Stimulated activated CD4-positive, alpha-beta T cell treated with anti-CD3 and anti-CD28 coated beads, TNF-alpha, amount 100 ng/mL, for 24 hours (primary cell): ENCODE results near the gene MBP.

ENCODE experiments used
- DNase-seq, 3 experiments: peaks; one replicate each; pipeline ENCODE4 v3.0.0-alpha.2; 2020; ENCODE audit warnings: low read depth in 3 of 3

Gene MBP

DNA sequence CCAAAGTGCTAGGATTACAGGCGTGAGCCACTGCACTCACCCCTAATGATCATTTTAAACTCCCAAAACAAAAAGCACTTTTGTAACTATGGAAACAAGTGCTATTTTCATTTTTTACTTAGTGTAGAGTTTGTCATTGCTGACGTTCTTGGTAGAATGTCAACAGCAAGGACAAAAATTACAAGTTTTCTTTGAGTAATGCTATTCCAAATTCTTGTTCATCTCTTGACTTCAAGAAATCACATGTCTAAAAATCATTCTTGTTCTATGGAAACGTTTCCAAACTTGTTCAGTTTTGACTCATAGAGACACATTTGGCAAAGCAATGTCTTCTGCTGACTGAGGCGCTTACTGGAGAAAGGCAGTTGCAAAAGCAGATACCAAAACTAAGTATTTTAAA lies 82.6 kb downstream of the MBP start:
- DNase-seq, result no peak

DNA sequence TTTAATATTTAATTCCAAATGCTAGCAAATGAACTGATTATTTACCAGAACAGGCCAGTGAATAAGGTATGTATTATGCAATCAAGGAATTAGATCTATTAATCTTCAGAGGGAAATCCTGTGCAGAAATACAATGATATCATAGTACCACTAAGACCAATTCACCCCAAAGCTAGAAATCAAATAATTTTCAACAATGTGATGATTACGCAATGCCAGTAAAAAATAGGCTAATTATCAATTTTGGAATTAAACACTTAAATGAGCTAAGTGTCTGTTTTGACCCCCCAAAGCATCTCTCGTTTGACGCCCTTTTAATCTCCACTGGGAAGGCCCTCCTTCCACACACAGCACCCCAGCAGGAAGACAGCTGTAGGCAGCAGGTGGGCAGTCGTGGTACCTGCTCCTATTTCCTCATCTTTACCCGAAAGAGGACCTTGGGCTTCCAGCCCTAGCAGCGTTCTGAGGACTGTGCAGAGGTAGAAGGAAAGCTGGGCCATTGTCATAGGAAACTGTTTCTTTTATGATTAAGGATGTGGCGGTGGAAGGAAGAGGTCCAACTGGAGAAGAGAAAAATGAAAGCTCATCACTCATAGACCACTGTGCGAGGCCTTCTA lies 84.7 kb downstream of the MBP start:
- no peak for DNase-seq

DNA sequence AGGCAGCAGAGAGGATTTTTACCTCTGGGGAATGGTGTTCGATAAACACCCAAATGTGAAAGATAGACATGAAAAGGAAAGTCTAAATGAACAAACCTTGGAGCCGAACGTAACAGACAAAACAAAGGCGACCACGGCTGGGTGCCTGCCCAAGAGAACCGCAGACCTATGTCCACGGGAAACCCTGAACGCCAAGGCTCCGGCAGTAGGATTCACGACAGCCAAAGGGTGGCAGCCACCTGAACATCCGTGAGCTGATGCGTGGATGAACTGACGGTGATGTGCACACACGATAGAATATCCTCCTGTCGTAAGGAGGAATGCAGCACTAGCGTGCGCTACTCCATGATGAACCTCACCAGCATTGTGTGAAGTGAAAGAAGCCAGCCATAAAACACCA lies 85.6 kb downstream of the MBP start:
- no peak for DNase-seq

DNA sequence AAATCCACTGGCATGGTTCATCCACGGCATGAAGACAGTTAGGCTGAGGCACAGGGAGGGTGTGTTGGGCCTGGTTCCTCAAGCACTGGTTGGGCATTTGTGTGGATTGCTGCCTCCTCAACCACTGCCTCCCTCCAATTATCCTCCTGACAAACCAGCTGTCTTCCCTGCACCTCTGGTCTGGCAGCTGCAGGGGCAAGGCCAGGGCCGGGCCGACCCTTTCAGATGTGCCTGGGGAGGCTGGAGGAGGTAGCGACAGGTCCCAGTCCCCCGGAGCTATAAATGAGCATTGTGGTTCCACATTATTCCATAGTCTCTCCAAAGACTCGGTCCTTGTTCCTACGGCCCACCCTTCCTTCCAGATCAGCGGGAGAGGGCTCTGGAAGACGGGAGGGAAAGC lies 86.2 kb downstream of the MBP start:
- no peak for DNase-seq

DNA sequence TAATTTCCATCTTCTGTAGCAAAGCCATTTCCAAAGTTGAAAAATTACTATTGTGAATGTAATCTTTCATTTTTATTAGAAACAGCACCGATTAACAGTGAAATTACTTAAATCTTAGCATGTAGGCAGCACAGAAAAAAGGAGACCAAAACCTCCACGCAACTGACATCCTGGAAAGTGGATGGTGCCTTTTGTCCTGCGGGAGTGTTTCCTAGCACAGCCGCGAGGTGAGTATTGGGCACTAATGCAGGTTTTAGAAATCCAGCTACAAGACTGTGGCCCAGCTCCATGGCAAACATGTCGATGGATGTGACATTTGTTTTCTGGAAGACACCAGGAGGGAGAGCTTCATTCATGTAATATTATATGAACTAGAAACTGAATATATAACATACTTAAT lies 86.9 kb downstream of the MBP start:
- no peak for DNase-seq

DNA sequence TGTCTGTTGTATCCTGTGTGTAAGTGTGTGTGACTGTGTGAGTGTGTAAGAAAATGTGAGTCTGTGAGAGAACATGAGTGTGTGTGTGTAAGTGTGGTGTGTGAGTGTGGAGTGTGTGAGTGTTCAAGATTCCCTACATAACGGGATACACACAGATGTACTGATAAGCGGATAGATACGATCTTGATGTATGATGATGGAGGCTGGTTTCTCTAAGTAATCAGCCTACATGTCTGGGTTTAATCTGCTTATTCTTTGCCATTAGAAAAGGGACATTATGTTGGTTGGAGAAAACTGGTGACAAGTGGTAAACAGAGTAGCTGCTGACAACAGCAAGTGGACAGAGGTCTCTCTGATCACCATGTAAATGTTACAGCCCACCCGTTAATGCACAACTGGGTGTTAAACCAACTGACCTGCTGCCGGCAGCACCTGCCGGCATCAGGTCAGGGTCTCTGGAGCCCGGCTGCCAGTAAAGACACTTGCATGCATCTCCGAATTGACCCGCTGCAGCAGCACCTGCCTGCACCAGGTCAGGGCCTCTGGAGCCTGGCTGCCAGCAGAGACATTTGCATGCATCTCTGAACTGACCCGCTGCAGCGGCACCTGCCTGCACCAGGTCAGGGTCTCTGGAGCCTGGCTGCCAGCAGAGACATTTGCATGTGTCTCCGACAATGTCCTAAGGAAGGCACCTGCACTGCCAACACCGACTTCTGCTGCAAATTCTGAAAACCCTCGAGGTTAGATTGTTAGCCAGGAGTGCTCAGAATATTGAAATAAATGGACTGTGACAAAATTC lies 87.5 kb downstream of the MBP start:
- no peak for DNase-seq

DNA sequence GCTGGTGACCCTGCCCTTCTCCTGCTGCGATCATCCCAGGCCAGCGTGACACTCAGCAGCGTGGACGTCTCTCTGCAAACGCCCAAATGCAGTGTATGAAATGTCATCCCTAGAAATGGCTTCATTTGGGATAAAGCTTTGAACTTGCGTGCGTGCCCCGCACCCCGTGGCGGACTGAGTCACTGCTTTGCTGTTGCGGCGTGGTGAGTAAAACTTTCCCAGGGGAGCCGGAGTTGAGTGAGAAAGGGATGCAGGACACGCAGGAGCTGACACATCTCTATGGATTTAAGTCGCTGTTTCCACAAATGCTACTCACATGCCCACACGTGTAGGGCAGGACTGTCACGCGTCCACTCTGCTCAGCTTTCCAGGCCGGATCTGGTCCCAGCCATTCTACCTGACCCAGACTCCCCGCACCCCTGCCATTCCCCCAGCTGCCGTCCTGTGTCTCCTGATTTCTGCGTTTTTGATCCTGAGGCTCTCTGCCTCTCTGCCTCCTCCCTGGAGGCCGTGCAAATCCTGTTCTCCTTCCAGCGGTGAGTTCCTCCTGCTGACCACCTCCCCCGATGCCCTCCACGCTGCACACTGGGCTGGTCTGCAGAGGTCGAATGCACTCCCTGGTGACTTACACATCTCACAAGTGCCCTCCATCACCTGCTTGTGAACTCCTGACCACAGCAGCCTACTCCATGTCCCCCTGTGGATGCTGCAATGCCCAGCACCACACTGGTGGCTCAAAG lies 88.9 kb downstream of the MBP start:
- no peak for DNase-seq

DNA sequence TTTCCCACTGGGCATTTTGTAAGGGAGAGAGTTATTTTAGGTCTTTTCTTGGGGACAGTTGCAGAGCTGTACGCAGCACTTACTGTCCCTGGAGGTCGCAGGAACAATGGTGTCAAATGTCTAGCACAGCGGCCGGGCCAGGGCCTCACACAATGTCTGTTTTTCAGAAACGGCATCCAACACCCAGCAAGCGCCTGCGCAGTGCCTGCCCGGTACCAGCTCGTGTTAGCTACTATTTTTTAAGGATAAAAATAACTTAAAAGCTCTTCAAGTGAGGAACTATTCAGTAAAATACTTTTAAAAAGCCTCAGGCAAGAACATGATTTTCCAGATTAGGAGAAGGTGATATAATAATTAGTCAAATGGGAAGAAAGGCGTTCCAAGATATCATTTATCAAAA lies 90.0 kb downstream of the MBP start:
- no peak for DNase-seq

DNA sequence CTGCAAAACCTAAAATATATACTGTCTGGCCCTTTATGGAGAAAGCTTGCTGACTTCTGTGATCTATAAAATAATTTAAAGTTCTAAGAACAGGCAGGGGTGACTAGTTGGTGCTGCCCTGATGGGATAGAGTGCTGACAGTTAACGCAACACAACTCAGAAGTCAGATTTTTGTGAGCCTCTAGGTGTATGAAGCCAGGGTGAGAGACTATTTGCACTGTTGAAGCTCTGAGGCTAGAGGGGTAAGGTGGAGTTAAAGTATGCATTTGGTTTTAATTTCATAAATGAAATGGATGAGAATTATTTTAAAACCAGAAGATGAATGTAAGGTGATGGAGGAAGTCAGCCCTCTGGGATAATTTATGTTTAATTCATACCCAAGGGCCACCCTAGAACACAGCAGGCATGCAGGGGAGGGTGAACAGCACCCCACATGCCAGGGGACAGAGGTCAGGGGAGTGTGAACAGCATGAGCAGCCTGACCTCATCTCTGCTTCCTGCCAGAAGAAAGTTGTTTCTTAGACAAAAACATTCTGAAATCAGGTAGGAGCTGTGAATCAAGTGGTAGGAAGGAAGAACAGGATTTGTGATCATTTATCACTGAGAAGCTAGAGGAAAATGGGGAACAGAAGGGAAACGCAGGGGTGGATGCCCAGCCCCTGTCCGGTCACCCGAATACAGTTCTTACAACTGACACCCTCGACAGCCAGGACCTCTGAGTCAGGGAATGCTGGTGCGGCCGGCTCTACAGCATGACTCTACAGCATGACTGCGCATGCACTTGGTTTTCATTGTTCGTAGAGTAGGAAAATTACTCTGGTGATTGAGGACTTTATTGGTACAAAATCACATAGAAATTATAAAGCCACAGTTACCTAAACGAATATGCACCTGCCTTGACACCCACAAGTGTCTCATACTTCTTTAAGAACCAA lies 93.1 kb downstream of the MBP start:
- DNase-seq, result no peak

DNA sequence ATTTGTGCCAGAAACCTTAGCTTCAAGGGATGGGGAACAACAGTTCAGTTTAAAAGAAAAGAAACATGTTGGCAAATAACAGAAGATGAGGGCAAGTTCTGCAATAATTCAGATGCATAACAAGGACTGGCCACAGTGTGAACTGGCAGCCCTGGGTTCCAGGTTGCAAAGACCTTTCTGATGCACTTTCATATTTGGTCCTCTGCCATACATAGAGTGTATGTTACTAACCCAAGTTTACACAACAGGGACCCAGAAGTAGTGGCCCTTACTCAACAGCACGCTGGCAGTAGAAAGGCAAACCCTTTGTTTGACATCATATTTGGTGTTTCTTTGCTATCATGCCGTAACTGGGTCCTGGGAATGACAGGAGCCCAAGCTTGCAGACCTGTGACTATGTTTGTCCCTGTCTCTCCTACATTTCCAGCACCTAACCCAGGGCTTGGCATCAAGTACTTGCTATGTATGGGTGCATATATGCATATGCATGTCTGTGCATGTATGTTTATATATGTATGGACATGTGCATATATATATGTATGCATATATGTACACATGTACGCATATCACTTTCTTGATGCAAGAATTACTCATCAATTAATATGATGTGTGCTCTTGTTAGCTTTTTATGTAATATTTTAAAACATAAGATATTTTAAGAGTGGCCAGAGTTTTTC lies 94.3 kb downstream of the MBP start:
- no peak for DNase-seq

DNA sequence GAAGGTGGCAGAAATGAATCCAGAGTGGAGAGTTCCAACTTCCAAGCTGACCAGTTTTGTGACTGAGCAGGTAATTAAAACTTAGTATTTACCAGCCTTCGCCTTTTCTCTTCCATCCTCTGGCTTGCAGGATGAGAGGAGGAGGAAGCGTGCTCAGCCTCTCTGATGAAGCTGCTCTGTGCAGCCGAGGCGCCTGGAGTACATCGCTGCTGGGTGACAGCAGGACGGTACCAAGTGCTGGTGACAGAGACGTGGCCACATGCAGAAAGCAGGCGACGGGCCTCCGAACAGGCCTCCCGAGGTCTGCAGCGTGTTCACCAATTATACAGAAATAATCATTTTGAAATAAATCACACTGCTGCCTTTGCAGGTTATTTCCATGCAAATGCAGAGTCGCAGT lies 95.0 kb downstream of the MBP start:
- no peak for DNase-seq

DNA sequence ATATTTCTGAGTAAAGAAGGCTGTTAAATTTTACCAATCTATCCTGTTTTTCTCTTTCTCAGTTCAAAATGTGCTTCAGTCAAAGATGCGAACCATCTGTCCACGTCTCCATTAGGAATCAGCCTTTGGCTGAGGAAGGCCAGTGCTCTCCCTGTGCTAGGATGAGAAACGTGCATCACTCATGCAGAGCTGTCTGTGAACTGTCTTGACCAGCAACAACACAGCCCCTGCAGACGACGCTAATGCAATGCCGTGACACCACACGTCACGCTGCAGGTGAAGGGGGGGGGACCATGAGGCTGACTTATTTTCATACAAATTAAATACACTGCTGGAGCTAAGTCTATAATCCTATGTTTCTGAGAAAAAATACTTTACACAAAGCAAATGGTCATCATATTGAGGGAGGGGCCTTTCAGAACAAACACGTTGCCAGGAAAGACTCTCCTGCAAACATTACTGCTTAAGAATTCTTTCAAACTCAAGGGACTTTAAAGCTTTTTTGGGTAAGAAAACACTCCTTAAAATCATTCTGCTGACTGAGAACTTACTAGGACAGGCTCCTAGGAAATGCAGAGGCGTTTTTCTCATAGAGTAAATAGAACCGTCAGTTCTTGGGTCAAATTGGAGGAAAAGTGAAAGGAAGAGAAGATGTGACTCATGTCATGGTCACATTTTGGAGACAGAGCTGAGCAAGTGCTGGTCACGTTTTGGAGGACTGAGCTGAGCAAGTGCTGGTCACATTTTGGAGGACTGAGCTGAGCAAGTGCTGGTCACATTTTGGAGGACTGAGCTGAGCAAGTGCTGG lies 97.0 kb downstream of the MBP start:
- DNase-seq, result no peak

DNA sequence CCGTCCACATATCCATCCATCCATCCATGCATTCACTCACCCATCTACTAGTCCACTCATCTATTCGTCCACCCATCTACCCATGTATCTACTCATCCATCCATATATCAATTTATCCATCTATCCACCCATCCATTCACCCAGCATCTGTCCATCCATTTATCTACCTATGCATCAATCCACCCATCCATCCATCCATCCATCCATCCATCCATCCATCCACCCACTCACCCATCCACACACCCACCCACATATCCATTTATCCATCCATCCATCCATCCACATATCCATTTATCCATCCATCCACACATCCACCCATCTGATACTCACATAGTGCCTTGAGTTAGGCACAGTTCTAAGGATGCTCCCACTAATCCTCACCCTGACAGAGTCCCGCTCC lies 99.0 kb downstream of the MBP start:
- DNase-seq, result no peak

DNA sequence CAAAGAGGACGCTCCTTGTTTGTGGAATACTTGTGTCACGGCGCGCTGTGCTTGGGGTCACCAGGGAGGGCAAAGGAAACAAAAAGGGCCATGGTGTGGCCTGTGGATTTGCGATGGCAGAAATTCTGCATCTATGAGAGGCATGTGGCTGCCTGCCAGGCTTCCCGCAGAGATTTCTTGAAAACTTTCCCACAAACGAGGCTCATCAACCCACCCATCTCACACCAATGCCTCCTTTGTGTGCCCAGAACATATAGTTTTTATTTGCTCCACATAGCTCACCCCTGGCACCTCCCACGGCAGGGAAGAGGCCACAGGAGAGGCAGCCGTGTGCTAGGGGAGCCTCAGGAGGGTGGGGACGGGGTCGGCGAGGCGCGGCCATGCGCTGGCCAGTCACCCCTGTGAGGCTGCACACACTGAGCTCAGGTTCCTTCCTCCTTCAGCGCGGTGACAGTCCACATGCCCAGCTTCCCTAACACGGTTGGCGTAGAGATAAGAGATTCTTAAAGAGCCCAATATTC lies 100.3 kb downstream of the MBP start:
- DNase-seq, result no peak

DNA sequence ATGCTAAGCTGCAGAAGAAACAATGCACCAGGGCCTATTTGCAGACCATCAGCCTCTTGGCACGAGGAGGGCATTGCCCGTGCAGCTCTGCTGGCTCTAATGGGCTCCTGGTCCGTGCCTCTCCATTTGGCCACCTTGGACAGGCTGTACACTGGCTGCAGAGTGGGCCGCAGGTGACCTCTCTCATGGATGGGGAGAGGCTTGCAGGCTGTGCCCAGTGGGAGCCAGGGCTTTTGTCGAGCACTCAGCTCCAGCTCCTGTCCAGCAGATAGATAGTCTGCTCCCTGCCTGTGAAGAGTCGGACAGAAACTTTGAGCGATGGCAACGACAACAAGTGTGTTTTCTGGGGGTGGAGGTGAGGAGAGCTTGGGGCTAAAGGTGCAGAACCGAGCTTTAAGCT lies 100.9 kb downstream of the MBP start:
- DNase-seq, result no peak

DNA sequence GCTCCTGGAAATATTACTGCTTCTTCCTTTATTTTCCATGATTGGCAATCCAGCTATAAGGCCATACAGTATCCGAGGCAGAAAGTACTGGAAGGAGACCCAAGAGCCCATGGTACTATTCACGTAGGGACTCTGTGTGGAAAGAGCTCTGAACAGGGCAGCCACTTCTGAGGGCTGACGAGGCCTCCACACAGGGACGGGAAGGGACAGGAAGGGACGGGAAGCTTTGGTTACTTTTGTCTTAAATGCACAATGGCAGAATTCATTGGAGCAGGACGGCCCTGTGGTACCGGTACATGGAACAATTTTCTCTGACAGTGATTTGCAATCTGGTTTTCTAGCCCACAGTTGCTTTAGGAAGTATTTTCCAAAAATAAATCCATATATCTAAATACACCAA lies 102.4 kb downstream of the MBP start:
- DNase-seq, result no peak

DNA sequence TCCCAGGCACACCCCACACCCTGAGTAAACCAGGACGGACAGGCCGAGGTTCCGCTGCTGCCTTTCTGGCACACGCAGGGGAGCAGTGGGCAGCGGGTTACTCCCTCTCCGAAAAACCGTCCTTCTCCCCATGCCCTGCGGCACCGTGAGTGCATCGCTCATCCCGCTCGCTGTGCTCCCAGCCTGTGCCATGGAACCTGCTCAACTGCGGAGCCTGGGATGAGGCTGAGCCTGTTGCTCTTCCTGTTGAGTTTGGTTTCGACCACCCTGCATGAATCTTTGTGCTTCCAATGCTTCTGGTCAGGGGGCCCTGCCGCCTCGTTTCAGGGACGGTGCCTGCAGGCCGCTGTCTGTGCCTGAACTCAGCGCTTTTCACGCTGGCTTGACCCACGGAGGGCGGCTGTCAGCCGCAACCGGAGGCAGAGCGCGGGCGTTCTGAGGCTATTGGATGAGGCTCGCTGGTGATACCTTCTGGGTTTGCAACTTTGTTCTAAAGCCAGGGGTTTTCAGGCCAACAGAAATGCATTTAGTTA lies 106.7 kb downstream of the MBP start:
- no peak for DNase-seq

DNA sequence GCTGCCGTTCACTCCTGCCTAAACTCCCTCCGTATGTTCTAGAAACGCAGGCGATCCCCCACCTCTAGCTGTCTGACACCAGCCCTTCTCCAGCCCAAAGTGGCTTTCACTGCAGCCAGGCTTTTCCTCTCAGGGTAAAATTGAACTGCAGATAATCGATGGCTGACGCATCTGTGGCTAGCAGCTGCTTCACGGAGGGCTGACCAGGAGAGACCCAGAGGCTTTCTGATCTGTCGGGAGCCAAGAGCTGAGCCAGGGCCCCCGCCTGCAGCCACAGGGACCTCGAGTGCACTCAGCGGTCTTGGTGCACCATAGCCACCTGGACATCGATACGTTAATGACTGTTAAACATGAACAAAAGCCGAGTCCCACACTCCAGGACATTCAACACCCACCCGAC lies 107.5 kb downstream of the MBP start:
- DNase-seq, result no peak

DNA sequence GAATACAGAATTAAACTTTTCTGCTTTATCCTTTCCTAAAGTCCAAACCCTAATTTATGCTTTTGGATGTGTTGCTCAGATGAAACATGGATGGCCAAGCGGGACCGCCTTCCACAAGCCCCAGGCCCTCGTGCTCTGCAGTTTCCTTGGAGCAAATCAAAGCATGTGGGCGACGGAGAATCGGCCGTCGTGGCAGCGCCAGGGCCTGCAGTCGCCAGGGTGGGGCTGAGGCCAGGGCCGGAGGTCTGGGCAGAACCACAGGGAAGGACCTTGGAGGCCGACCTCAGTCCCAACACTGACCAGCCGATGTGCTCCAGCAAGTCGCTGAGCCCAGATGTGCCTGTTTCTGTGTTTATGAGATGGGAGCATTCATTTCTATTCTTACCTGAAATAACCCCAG lies 108.1 kb downstream of the MBP start:
- no peak for DNase-seq
